Right atrium auricular region (tissue), 2 donors: Measurements from ENCODE around the gene DYNLRB1. TPM values are rescaled to one million over a fixed set of nuclear protein-coding genes. Genes with fewer than 3 reads are reported as not detected.
"Not testable (repeated sequence)": the region's sequence is repeated elsewhere in the genome, so short reads cannot be mapped to it uniquely, and the experiment has no call there.

Source experiments
- DNase-seq: peaks from one replicate; pipeline ENCODE4 v3.0.0-alpha.2; 2019; ENCODE audit warnings: low spot score
- H3K27ac ChIP-seq, 2 donors: fragments of 200-600 bp; sonication (generic); 1 replicate in 1 of 2; 2 replicates in 1 of 2; pipeline ENCODE4 v1.5.1; 2016 to 2019
- H3K27me3 ChIP-seq, 2 donors: fragments of 200-600 bp; sonication (generic); one replicate each; pipeline versions ENCODE4 v1.5.1 to v1.6.0; 2017 to 2019
- H3K36me3 ChIP-seq: fragments of 200-600 bp; sonication (generic); one replicate; pipeline ENCODE4 v1.5.1; 2016
- H3K4me1 ChIP-seq, 2 donors: fragments of 200-600 bp; sonication (generic); one replicate each; pipeline versions ENCODE4 v1.5.1 to v1.6.0; 2017 to 2019
- H3K4me3 ChIP-seq, 2 donors: fragments of 200-600 bp; sonication (generic); 1 replicate in 1 of 2; 2 replicates in 1 of 2; pipeline ENCODE4 v1.5.1; 2017 to 2019; ENCODE audit warnings: mild to moderate bottlenecking in 1 of 2, moderate library complexity in 1 of 2
- H3K9me3 ChIP-seq, 2 donors: fragments of 200-600 bp; sonication (generic); one replicate each; pipeline ENCODE4 v1.5.1; 2019
- total RNA-seq, 2 donors: library from RNA; depleted of rRNA; stranded (reverse); fragments of >200 nt; gene quantifications; one replicate each; pipeline ENCODE4 v1.1.0, GENCODE V29; 2016
- TF ChIP-seq, protein P1 (sequence below), 2 donors: fragments of 200-600 bp; sonication (generic); IDR thresholded peaks; one replicate each; pipeline ENCODE4 v1.5.1; 2019; ENCODE audit warnings: antibody characterized with exemption in 2 of 2

The DYNLRB1 gene
- total RNA-seq, 2 donors from 2014 or later, result 189 to 252 TPM

GRCh38 chr20:34493646-34494045 lies 22.6 kb upstream of the DYNLRB1 start:
- H3K27ac ChIP-seq, result no peak overlapping the region
- H3K4me1 ChIP-seq, result no peaks in the 10 kb centered on the region
- peaks cover 61% of the 10 kb centered on the region for H3K36me3 ChIP-seq
- TF ChIP-seq, protein P1, sequence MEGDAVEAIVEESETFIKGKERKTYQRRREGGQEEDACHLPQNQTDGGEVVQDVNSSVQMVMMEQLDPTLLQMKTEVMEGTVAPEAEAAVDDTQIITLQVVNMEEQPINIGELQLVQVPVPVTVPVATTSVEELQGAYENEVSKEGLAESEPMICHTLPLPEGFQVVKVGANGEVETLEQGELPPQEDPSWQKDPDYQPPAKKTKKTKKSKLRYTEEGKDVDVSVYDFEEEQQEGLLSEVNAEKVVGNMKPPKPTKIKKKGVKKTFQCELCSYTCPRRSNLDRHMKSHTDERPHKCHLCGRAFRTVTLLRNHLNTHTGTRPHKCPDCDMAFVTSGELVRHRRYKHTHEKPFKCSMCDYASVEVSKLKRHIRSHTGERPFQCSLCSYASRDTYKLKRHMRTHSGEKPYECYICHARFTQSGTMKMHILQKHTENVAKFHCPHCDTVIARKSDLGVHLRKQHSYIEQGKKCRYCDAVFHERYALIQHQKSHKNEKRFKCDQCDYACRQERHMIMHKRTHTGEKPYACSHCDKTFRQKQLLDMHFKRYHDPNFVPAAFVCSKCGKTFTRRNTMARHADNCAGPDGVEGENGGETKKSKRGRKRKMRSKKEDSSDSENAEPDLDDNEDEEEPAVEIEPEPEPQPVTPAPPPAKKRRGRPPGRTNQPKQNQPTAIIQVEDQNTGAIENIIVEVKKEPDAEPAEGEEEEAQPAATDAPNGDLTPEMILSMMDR (IDR thresholded peaks at IDR 0.05), result no peak
- no peak for DNase-seq
- H3K27me3 ChIP-seq, result no peaks in the 10 kb centered on the region
- peaks cover 0 to 9% of the 10 kb centered on the region in 2 donors for H3K9me3 ChIP-seq
- H3K4me3 ChIP-seq, result no peak overlapping the region

GRCh38 chr20:34495307-34495706 lies 20.9 kb upstream of the DYNLRB1 start:
- H3K36me3 ChIP-seq, result peaks cover 45% of the 10 kb centered on the region
- H3K4me1 ChIP-seq, result no peaks in the 10 kb centered on the region
- H3K9me3 ChIP-seq, result peaks cover 0 to 9% of the 10 kb centered on the region in 2 donors
- no peak overlapping the region for H3K4me3 ChIP-seq
- H3K27me3 ChIP-seq, result no peaks in the 10 kb centered on the region
- no peak for DNase-seq
- H3K27ac ChIP-seq, result no peak overlapping the region
- TF ChIP-seq, protein P1 (IDR thresholded peaks at IDR 0.05), result no peak

- no peak overlapping the region for H3K4me3 ChIP-seq
- H3K36me3 ChIP-seq, result peaks cover 39% of the 10 kb centered on the region
- H3K4me1 ChIP-seq, result no peaks in the 10 kb centered on the region
Observed at GRCh38 chr20:34495916-34496315, 20.3 kb upstream of the DYNLRB1 start.

DNA sequence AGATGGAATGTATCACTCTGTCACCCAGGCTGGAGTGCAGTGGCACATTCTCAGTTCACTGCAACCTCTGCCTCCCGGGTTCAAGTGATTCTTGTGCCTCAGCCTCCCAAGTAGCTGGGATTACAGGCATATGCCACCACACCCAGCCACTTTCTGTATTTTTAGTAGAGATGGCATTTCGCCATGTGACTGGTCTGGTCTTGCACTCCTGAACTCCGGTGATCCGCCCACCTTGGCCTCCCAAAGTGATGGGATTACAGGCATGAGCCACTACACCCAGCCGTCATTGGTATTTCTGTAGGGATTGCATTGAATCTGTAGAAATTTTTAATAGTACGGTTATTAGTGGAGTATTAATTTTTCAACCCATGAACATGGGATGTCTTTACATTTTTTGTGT lies 18.6 kb upstream of the DYNLRB1 start:
- Histone ChIP-seq H3K36me3 (peaks cover 26% of the 10 kb centered on the region), H3K9me3 (peaks cover 0 to 17% of the 10 kb centered on the region in 2 donors)
- not testable (repeated sequence) for H3K4me3 ChIP-seq, H3K4me1 ChIP-seq, H3K27ac ChIP-seq, DNase-seq, H3K27me3 ChIP-seq

More at GRCh38 chr20:34495916-34496315, 20.3 kb upstream of the DYNLRB1 start:
- no peak for DNase-seq
- Histone ChIP-seq H3K27ac (no peak overlapping the region), H3K9me3 (peaks cover 0 to 13% of the 10 kb centered on the region in 2 donors), H3K27me3 (no peaks in the 10 kb centered on the region)
- TF ChIP-seq, protein P1 (IDR thresholded peaks at IDR 0.05), result no peak

- H3K9me3 ChIP-seq, result peaks cover 0 to 17% of the 10 kb centered on the region in 2 donors
- no peak overlapping the region for H3K4me3 ChIP-seq
- no peak overlapping the region for H3K27ac ChIP-seq
- H3K36me3 ChIP-seq, result peaks cover 33% of the 10 kb centered on the region
- H3K4me1 ChIP-seq, result no peaks in the 10 kb centered on the region
- DNase-seq, result no peak
- H3K27me3 ChIP-seq, result no peaks in the 10 kb centered on the region
- TF ChIP-seq, protein P1 (IDR thresholded peaks at IDR 0.05), result no peak
Observed at GRCh38 chr20:34500823-34501222, 15.4 kb upstream of the DYNLRB1 start.

DNA sequence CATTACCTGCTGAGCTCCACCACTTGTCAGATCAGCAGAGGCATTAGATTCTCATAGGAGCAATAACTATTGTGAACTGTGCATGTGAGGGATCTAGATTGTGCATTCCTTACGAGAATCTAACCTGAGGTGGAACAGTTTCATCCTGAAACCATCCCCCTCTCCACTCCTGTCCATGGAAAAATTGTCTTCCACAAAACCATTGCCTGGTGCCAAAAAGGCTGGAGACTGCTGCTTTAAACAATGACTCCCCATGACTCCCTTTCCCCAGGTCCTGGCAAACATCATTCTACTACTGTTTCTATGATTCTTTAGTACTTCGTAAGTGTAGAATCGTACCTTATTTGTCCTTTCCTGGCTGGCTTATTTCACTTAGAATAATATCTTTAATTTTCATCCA lies 9.7 kb upstream of the DYNLRB1 start:
- no peak for DNase-seq
- Histone ChIP-seq H3K36me3 (peaks cover 47% of the 10 kb centered on the region), H3K27ac (no peak overlapping the region), H3K9me3 (no peaks in the 10 kb centered on the region), H3K4me3 (no peak overlapping the region), H3K27me3 (no peaks in the 10 kb centered on the region), H3K4me1 (no peaks in the 10 kb centered on the region)
- TF ChIP-seq, protein P1 (IDR thresholded peaks at IDR 0.05), result no peak
